Measurements from ENCODE around the gene MUC21. TPM values are rescaled to one million over a fixed set of nuclear protein-coding genes. Genes with fewer than 3 reads are reported as not detected.

Gene MUC21
- total RNA-seq, result not detected

GRCh38 chr6:30983439-30983838 is at the start of gene MUC21:
TSS of gene MUC21 (plus strand) at chr6:30983718. CDS start at chr6:30983959, 241 bp downstream.
- TF ChIP-seq POLR2A (IDR thresholded peaks at IDR 0.05) (no peak), CTCF (IDR thresholded peaks at IDR 0.05) (no peak)
- intact Hi-C loops (cut with DNase I), result no loop called here
- Histone ChIP-seq H3K27ac (no peak within 1 kb of the TSS), H3K4me1 (peaks cover 0 to 6% of the 10 kb centered on the region in 2 donors), H3K9me3 (no peaks in the 10 kb centered on the region), H3K27me3 (no peaks in the 10 kb centered on the region), H3K36me3 (no peaks in the 10 kb centered on the region), H3K4me3 (replicated peaks in 1 of 3) (no peak within 1 kb of the TSS)
- WGBS, 2 donors, result 81% methylated on average over 6 of the region's 6 CpGs
- DNase-seq, result no peak

- H3K27ac ChIP-seq, result no peak overlapping the region
- peak; percentile 23 to 51 for DNase-seq
- 4 to 8% methylated on average over 3 of the region's 3 CpGs for WGBS, 2 donors
- H3K4me3 ChIP-seq (replicated peaks in 1 of 3), result no peak overlapping the region
- TF ChIP-seq CTCF (IDR thresholded peaks at IDR 0.05) (no peak), POLR2A (IDR thresholded peaks at IDR 0.05) (no peak)
- no peaks in the 10 kb centered on the region for H3K27me3 ChIP-seq
- intact Hi-C loops (cut with DNase I), result no loop called here
- peaks cover 0 to 9% of the 10 kb centered on the region in 2 donors for H3K4me1 ChIP-seq
- H3K36me3 ChIP-seq, result no peaks in the 10 kb centered on the region
- H3K9me3 ChIP-seq, result no peaks in the 10 kb centered on the region
Observed at GRCh38 chr6:30935018-30935417, 48.5 kb upstream of the MUC21 start.

- no peak overlapping the region for H3K27ac ChIP-seq
- TF ChIP-seq POLR2A (IDR thresholded peaks at IDR 0.05) (no peak), CTCF (IDR thresholded peaks at IDR 0.05) (no peak)
- DNase-seq, result peak in 1 of 2 donors; percentile 28
- intact Hi-C loops (cut with DNase I), result no loop called here
- H3K4me3 ChIP-seq (replicated peaks in 1 of 3), result no peak overlapping the region
- H3K27me3 ChIP-seq, result no peaks in the 10 kb centered on the region
- H3K9me3 ChIP-seq, result no peaks in the 10 kb centered on the region
- no peaks in the 10 kb centered on the region for H3K36me3 ChIP-seq
- 59 to 60% methylated on average over 5 to 6 of the region's 6 CpGs for WGBS, 2 donors
- peaks cover 2 to 6% of the 10 kb centered on the region in 2 donors for H3K4me1 ChIP-seq
Observed at GRCh38 chr6:30937265-30937664, 46.3 kb upstream of the MUC21 start.

DNA sequence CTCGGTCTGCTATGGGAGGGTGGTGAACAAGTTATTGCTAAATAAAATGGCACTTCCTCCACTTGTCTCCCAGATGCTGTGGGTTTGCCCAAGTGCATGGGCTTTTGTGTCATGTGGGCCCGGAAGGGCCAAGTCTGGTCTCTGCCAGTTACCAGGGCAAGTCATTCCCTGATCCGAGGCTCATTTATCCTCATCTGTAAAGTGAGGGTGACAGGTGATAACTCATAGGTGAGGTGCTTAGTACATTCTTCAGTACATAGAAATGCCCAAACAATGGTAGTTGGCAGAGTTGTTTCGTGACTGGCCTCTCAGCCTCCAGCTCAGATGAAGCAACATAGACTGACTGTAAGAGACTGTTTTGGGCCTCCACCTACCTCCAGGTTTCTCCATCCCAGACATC is 44.8 kb upstream of the MUC21 start:
- Histone ChIP-seq H3K27ac (no peak overlapping the region), H3K27me3 (no peaks in the 10 kb centered on the region)
- 67 to 76% methylated on average over 4 of the region's 4 CpGs for WGBS, 2 donors

DNA sequence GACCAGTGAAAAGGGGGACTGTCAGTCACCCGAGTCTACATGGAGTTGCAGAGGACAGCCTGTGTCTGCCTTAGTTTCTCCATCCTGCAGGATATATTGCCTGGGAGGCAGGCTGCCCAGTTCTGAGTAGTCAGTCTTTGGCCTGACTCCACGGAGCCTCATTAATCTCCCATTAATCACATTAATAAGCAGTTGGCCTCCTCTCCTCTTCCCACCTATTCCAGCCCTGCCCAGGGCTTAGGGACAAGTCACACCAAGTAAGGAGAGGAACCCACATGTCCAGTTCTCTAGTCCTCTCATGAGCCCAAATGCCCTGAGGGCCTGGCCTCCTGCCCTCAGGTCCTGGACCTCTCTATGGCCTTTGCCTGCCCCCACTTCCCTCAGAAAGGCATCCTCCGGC is 44.0 kb upstream of the MUC21 start:
- no peak overlapping the region for H3K4me3 ChIP-seq (replicated peaks in 1 of 3)
- H3K4me1 ChIP-seq, result peaks cover 8 to 15% of the 10 kb centered on the region in 2 donors
- no peaks in the 10 kb centered on the region for H3K9me3 ChIP-seq
- H3K27ac ChIP-seq, result no peak overlapping the region
- H3K27me3 ChIP-seq, result no peaks in the 10 kb centered on the region
- WGBS, 2 donors, result 72 to 82% methylated on average over 3 of the region's 3 CpGs
- intact Hi-C loops (cut with DNase I), result no loop called here
- no peaks in the 10 kb centered on the region for H3K36me3 ChIP-seq
- DNase-seq, result no peak
- TF ChIP-seq POLR2A (IDR thresholded peaks at IDR 0.05), result no peak

More for the DNA sequence above, 44.8 kb upstream of the MUC21 start:
- DNase-seq, result no peak
- H3K4me1 ChIP-seq, result peaks cover 8 to 15% of the 10 kb centered on the region in 2 donors
- H3K9me3 ChIP-seq, result no peaks in the 10 kb centered on the region
- no peak for TF ChIP-seq CTCF (IDR thresholded peaks at IDR 0.05)
- TF ChIP-seq POLR2A (IDR thresholded peaks at IDR 0.05), result no peak
- no peaks in the 10 kb centered on the region for H3K36me3 ChIP-seq
- intact Hi-C loops (cut with DNase I), result no loop called here
- no peak overlapping the region for H3K4me3 ChIP-seq (replicated peaks in 1 of 3)

All from thyroid gland (tissue), 4 donors.